Esophagus (tissue), 2 donors: ENCODE data around the gene CDK9. TPM values are rescaled to one million over a fixed set of nuclear protein-coding genes. Genes with fewer than 3 reads are reported as not detected.
"Not testable (repeated sequence)": the region's sequence is repeated elsewhere in the genome, so short reads cannot be mapped to it uniquely, and the experiment has no call there.

Experiments
- H3K27ac ChIP-seq, 2 donors: one replicate each; pipeline ENCODE4 v1.5.1; 2013; ENCODE audit warnings: low read depth in 2 of 2, mild to moderate bottlenecking in 2 of 2, inconsistent platforms in 1 of 2, low read length in 1 of 2, moderate library complexity in 1 of 2
- H3K27me3 ChIP-seq, 2 donors: one replicate each; pipeline ENCODE4 v1.6.1; 2013; ENCODE audit warnings: low read length in 2 of 2, control low read depth in 1 of 2, mild to moderate bottlenecking in 1 of 2; ENCODE audit not compliant: insufficient read depth in 2 of 2, control insufficient read depth in 1 of 2
- H3K36me3 ChIP-seq, 2 donors: one replicate each; pipeline ENCODE4 v1.6.1; 2013; ENCODE audit warnings: low read length in 1 of 2; ENCODE audit not compliant: control insufficient read depth in 2 of 2, insufficient read depth in 2 of 2
- H3K4me1 ChIP-seq, 2 donors: one replicate each; pipeline ENCODE4 v1.6.1; 2013; ENCODE audit warnings: low read length in 1 of 2; ENCODE audit not compliant: control insufficient read depth in 2 of 2, insufficient read depth in 2 of 2
- H3K4me3 ChIP-seq, 2 donors: one replicate each; pipeline ENCODE4 v1.5.1; 2013; ENCODE audit warnings: low read length in 2 of 2, mild to moderate bottlenecking in 2 of 2, low read depth in 1 of 2, moderate library complexity in 1 of 2
- H3K9me3 ChIP-seq, 2 donors: one replicate each; pipeline ENCODE4 v1.6.1; 2013; ENCODE audit warnings: mild to moderate bottlenecking in 2 of 2, low read depth in 1 of 2, low read length in 1 of 2, moderate library complexity in 1 of 2; ENCODE audit not compliant: control insufficient read depth in 2 of 2, insufficient read depth in 1 of 2
- WGBS, 2 donors: extraction: QIAGEN DNeasy Blood & Tissue Kit; methylation state at CpG; one replicate each; pipeline ENCODE4 v1.1.7; 2013; 5-methylcytosine and 5-hydroxymethylcytosine counted together
- polyA plus RNA-seq, 2 donors: library from polyadenylated mRNA; stranded (reverse); fragments of 200-250 nt; gene quantifications; one replicate each; pipeline ENCODE4 v1.2.3, GENCODE V29; 2013
- donor health status: healthy with polysubstance abuse.
- donor health status: Bipolar disorder and iron deficiency.

Gene CDK9
- polyA plus RNA-seq, 2 donors: 34.2 to 44.2 TPM

- no peaks in the 10 kb centered on the region for H3K9me3 ChIP-seq
- H3K27me3 ChIP-seq: no peaks in the 10 kb centered on the region
- no peaks in the 10 kb centered on the region for H3K36me3 ChIP-seq
- 56 to 58% methylated on average over 17 of the region's 17 CpGs for WGBS, 2 donors
- peaks cover 0 to 15% of the 10 kb centered on the region in 2 donors for H3K4me1 ChIP-seq
- H3K4me3 ChIP-seq: no peak overlapping the region
- peak overlapping the region; percentile 75 to 77 for H3K27ac ChIP-seq
Measured at GRCh38 chr9:127835991-127836516, 50.2 kb downstream of the CDK9 start.

- H3K4me3 ChIP-seq, H3K9me3 ChIP-seq, H3K27me3 ChIP-seq, H3K36me3 ChIP-seq: not testable (repeated sequence)
- WGBS, 2 donors: 82 to 90% methylated on average over 3 of the region's 3 CpGs
- H3K27ac ChIP-seq: peak overlapping the region; percentile 72 to 75
- peaks cover 0 to 15% of the 10 kb centered on the region in 2 donors for H3K4me1 ChIP-seq
Measured at GRCh38 chr9:127836561-127836960, 50.7 kb downstream of the CDK9 start.

GRCh38 chr9:127837346-127837745 is 51.5 kb downstream of the CDK9 start:
- peak overlapping the region; percentile 52 to 53 for H3K27ac ChIP-seq
- WGBS, 2 donors: 63 to 64% methylated on average over 4 of the region's 4 CpGs
- H3K4me1 ChIP-seq: peaks cover 0 to 15% of the 10 kb centered on the region in 2 donors

GRCh38 chr9:127838375-127839078 is 52.7 kb downstream of the CDK9 start:
- Histone ChIP-seq H3K4me1 (peaks cover 0 to 15% of the 10 kb centered on the region in 2 donors), H3K27me3 (no peaks in the 10 kb centered on the region), H3K4me3 (no peak overlapping the region), H3K9me3 (no peaks in the 10 kb centered on the region), H3K27ac (peak overlapping the region; percentile 77 to 87), H3K36me3 (no peaks in the 10 kb centered on the region)
- WGBS, 2 donors: 59 to 73% methylated on average over 16 to 18 of the region's 18 CpGs

More at GRCh38 chr9:127837346-127837745, 51.5 kb downstream of the CDK9 start:
- H3K27me3 ChIP-seq: no peaks in the 10 kb centered on the region
- no peak overlapping the region for H3K4me3 ChIP-seq
- no peaks in the 10 kb centered on the region for H3K36me3 ChIP-seq
- H3K9me3 ChIP-seq: no peaks in the 10 kb centered on the region

Other genes starting within 250 kb of the CDK9 start
- 1 to 10 TPM; 4.7 to 7.1 TPM for gene STXBP1, start 173.8 kb upstream of the CDK9 start, polyA plus RNA-seq
- under 1 TPM; 0.08 to 0.10 TPM for gene CFAP157, start 79.0 kb upstream of the CDK9 start, polyA plus RNA-seq
- 10 to 100 TPM in 1 of 2 donors, 1 to 10 TPM in 1; 6.2 to 15.1 TPM for gene PTRH1, start 70.4 kb upstream of the CDK9 start, polyA plus RNA-seq
- gene TTC16, start 70.0 kb upstream of the CDK9 start, polyA plus RNA-seq: under 1 TPM; 0.04 to 0.10 TPM
- gene TOR2A, start 50.7 kb upstream of the CDK9 start, polyA plus RNA-seq: 10 to 100 TPM; 10.0 to 13.2 TPM
- gene SH2D3C, start 7.4 kb upstream of the CDK9 start, polyA plus RNA-seq: 1 to 10 TPM; 2.8 to 3.2 TPM
- gene FPGS, start 16.8 kb downstream of the CDK9 start, polyA plus RNA-seq: 10 to 100 TPM; 28.7 to 31.5 TPM
- gene ENG, start 68.6 kb downstream of the CDK9 start, polyA plus RNA-seq: 10 to 100 TPM; 11.1 to 17.9 TPM
- 10 to 100 TPM; 51.7 to 68.4 TPM for gene AK1, start 91.6 kb downstream of the CDK9 start, polyA plus RNA-seq
- gene ST6GALNAC6, start 113.6 kb downstream of the CDK9 start, polyA plus RNA-seq: 10 to 100 TPM; 21.8 to 23.6 TPM
- gene ST6GALNAC4, start 131.0 kb downstream of the CDK9 start, polyA plus RNA-seq: 10 to 100 TPM in 1 of 2 donors, 1 to 10 TPM in 1; 4.6 to 15.3 TPM
- gene PIP5KL1, start 144.7 kb downstream of the CDK9 start, polyA plus RNA-seq: 1 to 10 TPM; 2.7 to 4.8 TPM
- gene DPM2, start 151.8 kb downstream of the CDK9 start, polyA plus RNA-seq: 10 to 100 TPM; 25.2 to 28.2 TPM
- gene EEIG1, start 195.0 kb downstream of the CDK9 start, polyA plus RNA-seq: 10 to 100 TPM; 34.3 to 53.1 TPM